ENCODE measurements around the gene KCNQ2. TPM values are rescaled to one million over a fixed set of nuclear protein-coding genes. Genes with fewer than 3 reads are reported as not detected.

KCNQ2 gene
- total and polyA plus RNA-seq, 2 experiments from 2014 or later: 68.5 to 92.4 TPM

- no peak overlapping the region for H2AFZ ChIP-seq
- H3K4me3 ChIP-seq: no peak overlapping the region
- H3K4me2 ChIP-seq: no peak overlapping the region
- no peaks in the 10 kb centered on the region for H3K9me2 ChIP-seq (ENCODE audit: insufficient read depth)
- H3K27ac ChIP-seq (ENCODE audit: low read depth): no peak overlapping the region
- Mint-ChIP-seq H3K4me3 (no peak overlapping the region), H3K27ac (no peak overlapping the region), H3K36me3 (ENCODE audit: low read depth) (no peaks in the 10 kb centered on the region), H3K4me1 (peaks cover 28% of the 10 kb centered on the region), H3K9me3 (no peaks in the 10 kb centered on the region), H3K27me3 (ENCODE audit: insufficient read depth, low read depth, poor library complexity) (peaks cover 14% of the 10 kb centered on the region)
- ATAC-seq (no peak), DNase-seq (ENCODE audit: low spot score) (no peak)
- H4K20me1 ChIP-seq (replicated peaks; ENCODE audit: insufficient read depth): no peaks in the 10 kb centered on the region
- TF ChIP-seq STAT1 (IDR thresholded peaks at IDR 0.05; ENCODE audit: unreplicated experiment) (no peak), ZNF331 (CRISPR knock-in tag; IDR thresholded peaks at IDR 0.05; ENCODE audit: low read depth) (no peak), POLR2AphosphoS5 (IDR thresholded peaks at IDR 0.05; ENCODE audit: low read depth) (no peak), CTCF (conservative IDR thresholded peaks at IDR 0.05; ENCODE audit: low read depth in 2 of 2) (no peak), JUNB (IDR thresholded peaks at IDR 0.05; ENCODE audit: unreplicated experiment) (no peak), EZH2 (IDR thresholded peaks at IDR 0.05; ENCODE audit: low read depth, unreplicated experiment) (no peak), ZNF462 (CRISPR knock-in tag; IDR thresholded peaks at IDR 0.05) (no peak), CREB1 (CRISPR knock-in tag; IDR thresholded peaks at IDR 0.05; ENCODE audit: low read depth) (no peak), REST (IDR thresholded peaks at IDR 0.05; ENCODE audit: unreplicated experiment) (no peak)
- TF ChIP-seq, protein P1, sequence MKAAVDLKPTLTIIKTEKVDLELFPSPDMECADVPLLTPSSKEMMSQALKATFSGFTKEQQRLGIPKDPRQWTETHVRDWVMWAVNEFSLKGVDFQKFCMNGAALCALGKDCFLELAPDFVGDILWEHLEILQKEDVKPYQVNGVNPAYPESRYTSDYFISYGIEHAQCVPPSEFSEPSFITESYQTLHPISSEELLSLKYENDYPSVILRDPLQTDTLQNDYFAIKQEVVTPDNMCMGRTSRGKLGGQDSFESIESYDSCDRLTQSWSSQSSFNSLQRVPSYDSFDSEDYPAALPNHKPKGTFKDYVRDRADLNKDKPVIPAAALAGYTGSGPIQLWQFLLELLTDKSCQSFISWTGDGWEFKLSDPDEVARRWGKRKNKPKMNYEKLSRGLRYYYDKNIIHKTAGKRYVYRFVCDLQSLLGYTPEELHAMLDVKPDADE (IDR thresholded peaks at IDR 0.05): no peak
- H3K79me2 ChIP-seq (replicated peaks; ENCODE audit: insufficient read depth): no peaks in the 10 kb centered on the region
- H3K27me3 ChIP-seq (ENCODE audit: insufficient read depth): no peaks in the 10 kb centered on the region
- peaks cover 18% of the 10 kb centered on the region for H3K4me1 ChIP-seq (ENCODE audit: insufficient read depth)
- no peaks in the 10 kb centered on the region for H3K36me3 ChIP-seq (ENCODE audit: insufficient read depth)
- H3F3A ChIP-seq (replicated peaks; ENCODE audit: low read depth): no peaks in the 10 kb centered on the region
Measured at GRCh38 chr20:63373996-63374395, 98.5 kb downstream of the KCNQ2 start.

All from GM23338 (cell line).